Measurements from ENCODE around the gene TSEN54.

DNA sequence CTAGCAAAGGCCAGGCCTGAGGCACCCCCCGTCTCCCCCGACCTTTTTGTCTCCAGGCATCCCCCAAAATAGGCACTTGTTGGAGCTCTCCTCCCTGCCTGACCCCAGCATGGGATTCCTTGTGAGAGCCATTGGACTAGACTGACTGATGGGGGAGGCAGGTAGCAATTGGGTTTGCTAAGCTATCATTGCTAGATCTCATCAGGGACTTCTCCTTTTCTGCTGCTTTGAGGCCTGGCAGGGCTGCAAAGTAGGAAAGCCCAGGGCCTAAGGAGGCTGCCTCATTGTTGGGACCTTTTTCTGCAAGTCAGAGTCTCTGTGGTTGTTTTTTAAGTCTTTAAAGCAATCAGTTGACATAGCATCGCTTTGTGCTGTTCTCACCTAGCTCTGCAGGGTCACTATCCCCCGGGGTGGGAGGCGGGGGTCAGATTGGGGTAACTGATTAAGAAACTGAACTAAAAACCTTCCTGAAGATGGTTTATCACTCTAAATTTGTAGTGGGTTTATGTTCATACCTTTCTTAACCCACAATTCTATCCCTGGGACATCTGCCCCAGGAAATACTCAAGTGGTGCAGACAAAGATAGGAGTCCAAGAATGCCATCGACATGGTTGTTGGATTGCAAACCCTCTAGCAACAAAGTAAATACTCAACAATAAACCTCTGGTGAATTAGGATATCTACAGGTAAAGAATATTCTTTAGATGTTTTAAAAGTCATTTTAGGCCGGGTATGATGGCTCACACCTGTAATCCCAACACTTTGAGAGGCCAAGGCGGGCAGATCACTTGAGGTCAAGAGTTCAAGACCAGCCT, 37.2 kb downstream of the TSEN54 start:
- TF ChIP-seq, protein P1, sequence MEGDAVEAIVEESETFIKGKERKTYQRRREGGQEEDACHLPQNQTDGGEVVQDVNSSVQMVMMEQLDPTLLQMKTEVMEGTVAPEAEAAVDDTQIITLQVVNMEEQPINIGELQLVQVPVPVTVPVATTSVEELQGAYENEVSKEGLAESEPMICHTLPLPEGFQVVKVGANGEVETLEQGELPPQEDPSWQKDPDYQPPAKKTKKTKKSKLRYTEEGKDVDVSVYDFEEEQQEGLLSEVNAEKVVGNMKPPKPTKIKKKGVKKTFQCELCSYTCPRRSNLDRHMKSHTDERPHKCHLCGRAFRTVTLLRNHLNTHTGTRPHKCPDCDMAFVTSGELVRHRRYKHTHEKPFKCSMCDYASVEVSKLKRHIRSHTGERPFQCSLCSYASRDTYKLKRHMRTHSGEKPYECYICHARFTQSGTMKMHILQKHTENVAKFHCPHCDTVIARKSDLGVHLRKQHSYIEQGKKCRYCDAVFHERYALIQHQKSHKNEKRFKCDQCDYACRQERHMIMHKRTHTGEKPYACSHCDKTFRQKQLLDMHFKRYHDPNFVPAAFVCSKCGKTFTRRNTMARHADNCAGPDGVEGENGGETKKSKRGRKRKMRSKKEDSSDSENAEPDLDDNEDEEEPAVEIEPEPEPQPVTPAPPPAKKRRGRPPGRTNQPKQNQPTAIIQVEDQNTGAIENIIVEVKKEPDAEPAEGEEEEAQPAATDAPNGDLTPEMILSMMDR (IDR thresholded peaks at IDR 0.05; ENCODE audit: poor library complexity): no peak
- no peak for TF ChIP-seq EZH2 (IDR thresholded peaks at IDR 0.05; ENCODE audit: borderline replicate concordance)
- TF ChIP-seq EZH2phosphoT487 (IDR thresholded peaks at IDR 0.05; ENCODE audit: low read depth, severe bottlenecking, unreplicated experiment): no peak

Measured in hepatocyte (in vitro differentiated cells).